Gastrocnemius medialis (tissue), 4 donors: Measurements from ENCODE around the gene APBB2.

Experiments
- POLR2A ChIP-seq, 2 donors: fragments of 450-650 bp; IDR thresholded peaks; one replicate each; pipeline ENCODE4 v1.6.1; 2017; ENCODE audit warnings: antibody characterized with exemption in 2 of 2, mild to moderate bottlenecking in 2 of 2, moderate library complexity in 2 of 2
- TF ChIP-seq, protein P1 (sequence below), 5 experiments: fragments of 450-650 bp in 3 of 5; fragments of 200-600 bp in 2 of 5; sonication (generic) in 2 of 5; IDR thresholded peaks in 4 of 5; conservative IDR thresholded peaks in 1 of 5; 1 replicate in 4 of 5; 2 replicates in 1 of 5; pipeline ENCODE4 v1.5.1; 2016 to 2019; ENCODE audit warnings: antibody characterized with exemption in 5 of 5, mild to moderate bottlenecking in 3 of 5, moderate library complexity in 3 of 5

DNA sequence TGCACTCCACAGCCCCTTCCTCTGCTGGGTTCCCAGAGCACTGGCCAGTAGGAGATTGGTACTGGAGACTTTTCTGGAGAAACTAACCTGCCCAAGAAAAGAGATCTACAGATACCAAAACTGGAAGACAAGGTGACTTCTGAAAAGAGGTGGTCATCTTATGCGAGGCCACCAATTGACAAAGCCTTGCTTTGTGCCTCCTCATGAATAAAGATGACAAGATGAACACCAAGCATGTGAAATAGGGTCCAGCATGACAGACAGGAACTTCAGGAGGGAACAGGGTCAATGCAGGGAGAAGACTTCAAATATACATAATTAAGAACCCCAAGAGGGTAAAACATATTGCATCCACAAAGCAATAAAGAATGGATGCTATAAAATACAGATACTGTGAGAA lies 137.9 kb downstream of the APBB2 start:
- TF ChIP-seq, protein P1, sequence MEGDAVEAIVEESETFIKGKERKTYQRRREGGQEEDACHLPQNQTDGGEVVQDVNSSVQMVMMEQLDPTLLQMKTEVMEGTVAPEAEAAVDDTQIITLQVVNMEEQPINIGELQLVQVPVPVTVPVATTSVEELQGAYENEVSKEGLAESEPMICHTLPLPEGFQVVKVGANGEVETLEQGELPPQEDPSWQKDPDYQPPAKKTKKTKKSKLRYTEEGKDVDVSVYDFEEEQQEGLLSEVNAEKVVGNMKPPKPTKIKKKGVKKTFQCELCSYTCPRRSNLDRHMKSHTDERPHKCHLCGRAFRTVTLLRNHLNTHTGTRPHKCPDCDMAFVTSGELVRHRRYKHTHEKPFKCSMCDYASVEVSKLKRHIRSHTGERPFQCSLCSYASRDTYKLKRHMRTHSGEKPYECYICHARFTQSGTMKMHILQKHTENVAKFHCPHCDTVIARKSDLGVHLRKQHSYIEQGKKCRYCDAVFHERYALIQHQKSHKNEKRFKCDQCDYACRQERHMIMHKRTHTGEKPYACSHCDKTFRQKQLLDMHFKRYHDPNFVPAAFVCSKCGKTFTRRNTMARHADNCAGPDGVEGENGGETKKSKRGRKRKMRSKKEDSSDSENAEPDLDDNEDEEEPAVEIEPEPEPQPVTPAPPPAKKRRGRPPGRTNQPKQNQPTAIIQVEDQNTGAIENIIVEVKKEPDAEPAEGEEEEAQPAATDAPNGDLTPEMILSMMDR (IDR thresholded peaks at IDR 0.05 in 4 of 5, conservative IDR thresholded peaks at IDR 0.05 in 1 of 5): no peak
- no peak for TF ChIP-seq POLR2A (IDR thresholded peaks at IDR 0.05)
